ENCODE measurements around the gene SLC38A9.
A peak's percentile ranks its signal among the peaks of the same experiment; 100 is the strongest.

- no peak for TF ChIP-seq CTCF (IDR thresholded peaks at IDR 0.05)
- peak in 1 of 4 donors; percentile 12 for TF ChIP-seq POLR2AphosphoS5 (IDR thresholded peaks at IDR 0.05)
Measured at GRCh38 chr5:55578771-55579170, 133.4 kb downstream of the SLC38A9 start.
